ENCODE results near the gene MPO. TPM values are rescaled to one million over a fixed set of nuclear protein-coding genes. Genes with fewer than 3 reads are reported as not detected.

MPO gene
- polyA plus RNA-seq, 1 experiment = not detected

DNA sequence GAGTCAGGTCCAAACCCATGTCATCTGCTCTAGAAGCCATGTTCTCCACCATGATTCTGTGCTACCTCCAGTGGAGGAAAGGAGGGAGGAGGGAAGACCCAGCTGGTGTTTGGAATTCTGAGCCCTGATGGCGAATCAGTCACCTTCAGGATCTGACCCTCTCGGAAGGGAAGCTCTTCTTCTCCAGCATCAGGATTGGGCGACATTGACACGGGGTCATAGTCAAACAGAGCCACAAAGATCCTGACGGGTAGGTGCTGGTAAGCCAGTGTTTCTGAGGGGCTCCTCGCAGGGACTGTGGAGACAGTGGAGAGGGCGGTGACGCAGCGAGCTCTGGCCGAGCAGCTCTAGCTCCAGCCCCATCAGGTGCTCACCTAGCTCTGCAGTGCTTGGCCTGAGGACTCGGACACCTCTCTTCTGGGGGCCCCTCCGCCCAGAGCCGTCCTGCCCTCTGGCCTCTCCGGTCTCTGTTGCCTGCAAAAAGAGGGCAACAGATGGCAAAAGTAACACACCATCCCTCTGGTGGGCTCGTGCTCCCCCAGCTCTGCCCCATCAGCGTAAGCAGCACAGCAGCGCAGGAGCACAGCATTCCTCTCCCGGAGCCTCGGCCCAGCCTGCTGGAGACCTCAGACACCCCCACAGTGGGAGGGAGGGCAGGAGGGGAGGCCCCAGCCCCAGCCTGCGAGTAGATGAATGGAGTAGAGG, 26.9 kb upstream of the MPO start:
- H3K9me3 ChIP-seq (ENCODE audit: control insufficient read depth, insufficient read depth, low read length) = no peaks in the 10 kb centered on the region; the same call in 1 of the 2 replicates

DNA sequence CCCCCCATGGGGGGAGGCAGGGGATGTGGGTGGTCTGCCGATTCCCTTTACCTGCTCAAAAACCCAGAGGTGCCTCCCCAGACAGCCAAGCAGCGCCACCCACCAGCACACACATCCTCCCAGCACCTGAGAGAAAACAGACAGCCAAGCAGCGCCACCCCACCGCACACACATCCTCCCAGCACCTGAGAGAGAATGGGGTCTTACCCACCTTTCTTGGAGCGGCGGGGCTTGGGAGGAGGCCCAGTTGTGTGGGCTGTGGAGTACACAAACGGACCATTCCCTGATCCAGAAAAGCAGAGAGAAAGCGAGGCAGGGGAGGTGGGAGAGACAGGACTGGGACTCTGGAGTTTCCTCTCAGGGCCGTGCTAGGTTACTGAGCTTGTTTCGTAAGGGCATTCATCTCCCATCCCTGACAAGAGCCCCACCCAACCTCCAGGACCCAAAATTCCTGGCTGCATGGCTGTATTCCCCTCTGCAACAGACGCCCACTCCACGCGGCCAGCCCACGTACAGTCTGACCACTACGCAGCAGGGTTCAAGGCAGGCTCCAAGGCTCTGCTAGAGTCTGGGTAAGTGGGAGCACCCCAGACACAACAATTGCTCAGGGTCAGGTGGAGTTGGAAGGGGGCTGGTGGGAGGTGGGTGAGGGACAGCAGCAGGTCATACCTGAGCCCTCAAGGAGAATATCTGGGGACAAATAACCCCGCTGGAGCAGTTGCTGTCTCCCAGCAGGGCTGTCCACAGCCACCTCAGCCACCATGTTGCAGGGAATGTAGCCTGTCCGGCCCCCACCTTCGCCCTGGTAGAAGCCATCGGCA, 25.6 kb upstream of the MPO start:
- ChIA-PET POLR2A (no interaction called here), CTCF (interaction anchor here (0.6 to 2.9 kb wide), 2 partner anchors 11 to 131 kb away, joined by 3 to 15 read pairs; no protein-coding TSS in a partner anchor)
- no peak for DNase-seq (ENCODE audit: low read depth, low spot score)
- Histone ChIP-seq H3K9me3 (ENCODE audit: control insufficient read depth, insufficient read depth, low read length) (no peaks in the 10 kb centered on the region; the same call in 1 of the 2 replicates), H3K27me3 (ENCODE audit: control insufficient read depth, insufficient read depth, low read length) (no peaks in the 10 kb centered on the region), H3K4me3 (ENCODE audit: low read depth, low read length) (no peak overlapping the region), H3K27ac (ENCODE audit: low read depth, low read length) (no peak overlapping the region)
- no peak for TF ChIP-seq CTCF (IDR thresholded peaks at IDR 0.05; ENCODE audit: low read depth, low read length)

More for the DNA sequence above, 26.9 kb upstream of the MPO start:
- no peak for TF ChIP-seq CTCF (IDR thresholded peaks at IDR 0.05; ENCODE audit: low read depth, low read length)
- no peak for DNase-seq (ENCODE audit: low read depth, low spot score)
- Histone ChIP-seq H3K4me3 (ENCODE audit: low read depth, low read length) (no peak overlapping the region), H3K27me3 (ENCODE audit: control insufficient read depth, insufficient read depth, low read length) (no peaks in the 10 kb centered on the region), H3K27ac (ENCODE audit: low read depth, low read length) (no peak overlapping the region)
- POLR2A ChIA-PET = no interaction called here
- CTCF ChIA-PET = interaction anchor here (0.8 to 2.2 kb wide), 3 partner anchors 58 to 140 kb away, joined by 3 to 12 read pairs (median 4); partner anchors contain the start of gene RNF43

DNA sequence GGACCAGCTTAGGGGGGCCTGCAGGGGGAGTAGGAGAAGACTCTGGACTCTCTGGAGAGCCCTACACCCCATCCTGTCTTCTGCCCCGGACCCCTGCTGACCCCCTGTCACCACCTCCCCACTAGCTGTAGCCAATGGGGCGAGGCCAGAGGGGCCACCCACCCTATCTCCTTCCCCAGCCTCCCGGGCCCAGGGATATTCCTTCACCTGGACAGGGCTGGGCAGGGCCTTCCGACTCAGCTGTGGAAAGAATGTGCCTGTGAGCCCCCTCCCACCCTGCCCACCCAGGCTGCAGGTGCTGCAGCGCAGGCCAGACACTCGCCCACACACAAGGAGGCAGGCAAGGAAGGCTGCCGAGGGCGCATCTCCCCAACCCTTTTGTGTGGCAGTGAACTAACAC, 24.9 kb upstream of the MPO start:
- no peak for TF ChIP-seq CTCF (IDR thresholded peaks at IDR 0.05; ENCODE audit: low read depth, low read length)
- Histone ChIP-seq H3K27ac (ENCODE audit: low read depth, low read length) (no peak overlapping the region), H3K27me3 (ENCODE audit: control insufficient read depth, insufficient read depth, low read length) (peaks cover 2% of the 10 kb centered on the region), H3K9me3 (ENCODE audit: control insufficient read depth, insufficient read depth, low read length) (no peaks in the 10 kb centered on the region; the same call in 1 of the 2 replicates), H3K4me3 (ENCODE audit: low read depth, low read length) (no peak overlapping the region)
- ChIA-PET CTCF (interaction anchor here (0.6 to 2.9 kb wide), 3 partner anchors 12 to 132 kb away, joined by 3 to 15 read pairs (median 9); partner anchors contain the start of gene RNF43), POLR2A (no interaction called here)
- no peak for DNase-seq (ENCODE audit: low read depth, low spot score)

- CTCF ChIA-PET = interaction anchor here (0.7 to 2.9 kb wide), 6 partner anchors 10 to 132 kb away, joined by 3 to 15 read pairs (median 6); partner anchors contain the start of gene RNF43
- Histone ChIP-seq H3K27me3 (ENCODE audit: control insufficient read depth, insufficient read depth, low read length) (peaks cover 2% of the 10 kb centered on the region), H3K9me3 (ENCODE audit: control insufficient read depth, insufficient read depth, low read length) (no peaks in the 10 kb centered on the region; the same call in 1 of the 2 replicates), H3K27ac (ENCODE audit: low read depth, low read length) (no peak overlapping the region), H3K4me3 (ENCODE audit: low read depth, low read length) (no peak overlapping the region)
- POLR2A ChIA-PET = no interaction called here
- TF ChIP-seq CTCF (IDR thresholded peaks at IDR 0.05; ENCODE audit: low read depth, low read length) = no peak
- no peak for DNase-seq (ENCODE audit: low read depth, low spot score)
Measured at GRCh38 chr17:58304750-58305486, 24.2 kb upstream of the MPO start.
